ENCODE measurements around the gene GNGT1.
A peak's percentile ranks its signal among the peaks of the same experiment; 100 is the strongest.
"Not testable (repeated sequence)": the region's sequence is repeated elsewhere in the genome, so short reads cannot be mapped to it uniquely, and the experiment has no call there.

Gene GNGT1

GRCh38 chr7:93910076-93910994 lies 4.0 kb downstream of the GNGT1 start:
- DNase-seq (ENCODE audit: low spot score) = peak; percentile 32

GRCh38 chr7:93911242-93911641 lies 4.9 kb downstream of the GNGT1 start:
- DNase-seq (ENCODE audit: low spot score) = not testable (repeated sequence)

- not testable (repeated sequence) for DNase-seq (ENCODE audit: low spot score)
Observed at GRCh38 chr7:93911661-93912060, 5.3 kb downstream of the GNGT1 start.

- no peak for DNase-seq (ENCODE audit: low spot score)
Observed at GRCh38 chr7:93913197-93913596, 6.8 kb downstream of the GNGT1 start.

- peak; percentile 9 for DNase-seq (ENCODE audit: low spot score)
Observed at GRCh38 chr7:93914581-93915066, 8.3 kb downstream of the GNGT1 start.

- not testable (repeated sequence) for DNase-seq (ENCODE audit: low spot score)
Observed at GRCh38 chr7:93915206-93915842, 9.0 kb downstream of the GNGT1 start.

GRCh38 chr7:93915888-93916287 lies 9.5 kb downstream of the GNGT1 start:
- not testable (repeated sequence) for DNase-seq (ENCODE audit: low spot score)

- DNase-seq (ENCODE audit: low spot score) = not testable (repeated sequence)
Observed at GRCh38 chr7:93916315-93916714, 9.9 kb downstream of the GNGT1 start.

GRCh38 chr7:93920496-93921182 lies 14.3 kb downstream of the GNGT1 start:
- no peak for DNase-seq (ENCODE audit: low spot score)

GRCh38 chr7:93921186-93921585 lies 14.8 kb downstream of the GNGT1 start:
- no peak for DNase-seq (ENCODE audit: low spot score)

GRCh38 chr7:93921607-93922566 lies 15.5 kb downstream of the GNGT1 start, which contains the start of gene GNG11:
Gene GNG11 (plus strand): TSS chr7:93921735. CDS start chr7:93922138, 403 bp downstream.
- DNase-seq (ENCODE audit: low spot score) = peak; percentile 83

GRCh38 chr7:93923296-93923695 lies 16.9 kb downstream of the GNGT1 start:
- DNase-seq (ENCODE audit: low spot score) = no peak

GRCh38 chr7:93923942-93924341 lies 17.6 kb downstream of the GNGT1 start:
- DNase-seq (ENCODE audit: low spot score) = no peak

- no peak for DNase-seq (ENCODE audit: low spot score)
Observed at GRCh38 chr7:93926800-93927199, 20.4 kb downstream of the GNGT1 start.

GRCh38 chr7:93927585-93927984 lies 21.2 kb downstream of the GNGT1 start:
- DNase-seq (ENCODE audit: low spot score) = no peak

GRCh38 chr7:93931655-93932054 lies 25.3 kb downstream of the GNGT1 start:
- DNase-seq (ENCODE audit: low spot score) = no peak

- DNase-seq (ENCODE audit: low spot score) = no peak
Observed at GRCh38 chr7:93933156-93933555, 26.8 kb downstream of the GNGT1 start.

- no peak for DNase-seq (ENCODE audit: low spot score)
Observed at GRCh38 chr7:93935102-93935501, 28.7 kb downstream of the GNGT1 start.

GRCh38 chr7:93937818-93938217 lies 31.5 kb downstream of the GNGT1 start:
- no peak for DNase-seq (ENCODE audit: low spot score)

GRCh38 chr7:93938293-93938692 lies 31.9 kb downstream of the GNGT1 start:
- no peak for DNase-seq (ENCODE audit: low spot score)

- DNase-seq (ENCODE audit: low spot score) = no peak
Observed at GRCh38 chr7:93941945-93942344, 35.6 kb downstream of the GNGT1 start.
